IPS-18a (cell line): ENCODE results near the gene MTF1.

Source experiments
- H3K27ac ChIP-seq: one replicate; pipeline ENCODE4 v1.5.1; 2013; ENCODE audit warnings: low read length
- H3K27me3 ChIP-seq: one replicate; pipeline ENCODE4 v1.6.1; 2013; ENCODE audit warnings: mild to moderate bottlenecking, low read length; ENCODE audit not compliant: control insufficient read depth, insufficient read depth
- H3K36me3 ChIP-seq: one replicate; pipeline ENCODE4 v1.6.1; 2013; ENCODE audit warnings: low read depth, low read length; ENCODE audit not compliant: control insufficient read depth
- H3K4me1 ChIP-seq: one replicate; pipeline ENCODE4 v1.6.1; 2013; ENCODE audit warnings: low read depth, low read length; ENCODE audit not compliant: control insufficient read depth
- H3K4me3 ChIP-seq: one replicate; pipeline ENCODE4 v1.5.1; 2013; ENCODE audit warnings: low read length
- H3K9ac ChIP-seq: one replicate; pipeline ENCODE4 v1.6.1; 2013; ENCODE audit warnings: mild to moderate bottlenecking, low read length, moderate library complexity
- H3K9me3 ChIP-seq: one replicate; pipeline ENCODE4 v1.6.1; 2013; ENCODE audit warnings: low read depth, low read length; ENCODE audit not compliant: control insufficient read depth

The MTF1 gene

GRCh38 chr1:37866491-37866890, 7.1 kb upstream of the MTF1 start:
- H3K4me3 ChIP-seq: no peak overlapping the region
- H3K27me3 ChIP-seq: no peaks in the 10 kb centered on the region
- no peak overlapping the region for H3K9ac ChIP-seq
- H3K9me3 ChIP-seq: no peaks in the 10 kb centered on the region
- peaks cover 19% of the 10 kb centered on the region for H3K36me3 ChIP-seq
- H3K4me1 ChIP-seq: no peaks in the 10 kb centered on the region
- H3K27ac ChIP-seq: no peak overlapping the region

GRCh38 chr1:37865348-37866120, 6.1 kb upstream of the MTF1 start:
- H3K36me3 ChIP-seq: peaks cover 17% of the 10 kb centered on the region
- H3K27me3 ChIP-seq: no peaks in the 10 kb centered on the region
- no peak overlapping the region for H3K9ac ChIP-seq
- no peaks in the 10 kb centered on the region for H3K9me3 ChIP-seq
- H3K27ac ChIP-seq: no peak overlapping the region
- H3K4me3 ChIP-seq: no peak overlapping the region
- no peaks in the 10 kb centered on the region for H3K4me1 ChIP-seq

DNA sequence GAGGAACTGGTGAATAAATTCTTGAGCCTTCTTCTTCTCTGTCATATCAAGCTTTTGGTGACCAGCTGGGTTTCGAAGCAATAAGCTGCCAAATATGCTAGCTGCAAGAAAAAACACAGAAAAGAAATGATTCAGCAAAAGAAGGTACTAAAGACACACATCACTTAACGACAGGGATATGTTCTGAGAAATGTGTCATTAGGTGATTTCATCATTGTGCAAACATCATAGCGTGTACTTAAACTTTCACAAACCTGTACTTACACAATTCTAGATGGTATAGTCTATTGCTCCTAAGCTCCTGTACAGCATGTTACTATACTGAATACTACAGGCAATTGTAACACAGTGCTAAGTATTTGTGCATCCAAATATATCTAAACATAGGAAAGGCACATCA, 2.9 kb upstream of the MTF1 start:
- no peaks in the 10 kb centered on the region for H3K9me3 ChIP-seq
- peaks cover 13% of the 10 kb centered on the region for H3K36me3 ChIP-seq
- H3K4me3 ChIP-seq: no peak overlapping the region
- no peak overlapping the region for H3K27ac ChIP-seq
- no peak overlapping the region for H3K9ac ChIP-seq
- H3K27me3 ChIP-seq: no peaks in the 10 kb centered on the region
- no peaks in the 10 kb centered on the region for H3K4me1 ChIP-seq

DNA sequence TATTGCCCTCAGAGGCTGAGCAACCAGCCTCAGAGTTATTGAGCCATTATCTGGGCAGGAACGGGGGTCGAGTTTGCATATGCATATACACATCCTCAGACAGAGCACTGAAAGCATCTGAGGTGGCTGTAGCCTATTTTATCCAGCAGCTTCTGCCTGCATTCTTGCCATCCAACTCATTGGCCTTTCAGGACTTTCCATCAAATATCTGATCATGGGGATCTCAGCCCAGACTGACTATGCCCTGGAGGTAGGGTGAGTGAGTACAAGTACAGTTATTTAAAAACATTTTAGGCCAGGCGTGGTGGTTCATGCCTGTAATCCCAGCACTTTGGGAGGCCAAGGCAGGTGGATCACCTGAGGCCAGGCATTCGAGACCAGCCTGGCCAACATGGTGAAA, 1.8 kb upstream of the MTF1 start:
- Histone ChIP-seq H3K27ac (no peak overlapping the region), H3K36me3 (peaks cover 21% of the 10 kb centered on the region), H3K9me3 (no peaks in the 10 kb centered on the region), H3K27me3 (no peaks in the 10 kb centered on the region), H3K9ac (no peak overlapping the region), H3K4me1 (no peaks in the 10 kb centered on the region), H3K4me3 (no peak overlapping the region)

GRCh38 chr1:37860346-37860666, 914 bp upstream of the MTF1 start:
- no peaks in the 10 kb centered on the region for H3K9me3 ChIP-seq
- peak overlapping the region; percentile 88 for H3K4me3 ChIP-seq
- H3K9ac ChIP-seq: peak overlapping the region; percentile 84
- no peaks in the 10 kb centered on the region for H3K27me3 ChIP-seq
- no peaks in the 10 kb centered on the region for H3K4me1 ChIP-seq
- peaks cover 23% of the 10 kb centered on the region for H3K36me3 ChIP-seq
- no peak overlapping the region for H3K27ac ChIP-seq

GRCh38 chr1:37858931-37859506, 373 bp downstream of the MTF1 start:
- Histone ChIP-seq H3K27me3 (no peaks in the 10 kb centered on the region), H3K9ac (peak overlapping the region; percentile 84), H3K4me1 (no peaks in the 10 kb centered on the region), H3K9me3 (no peaks in the 10 kb centered on the region), H3K4me3 (peak overlapping the region; percentile 88), H3K27ac (peak overlapping the region; percentile 50), H3K36me3 (peaks cover 22% of the 10 kb centered on the region)

DNA sequence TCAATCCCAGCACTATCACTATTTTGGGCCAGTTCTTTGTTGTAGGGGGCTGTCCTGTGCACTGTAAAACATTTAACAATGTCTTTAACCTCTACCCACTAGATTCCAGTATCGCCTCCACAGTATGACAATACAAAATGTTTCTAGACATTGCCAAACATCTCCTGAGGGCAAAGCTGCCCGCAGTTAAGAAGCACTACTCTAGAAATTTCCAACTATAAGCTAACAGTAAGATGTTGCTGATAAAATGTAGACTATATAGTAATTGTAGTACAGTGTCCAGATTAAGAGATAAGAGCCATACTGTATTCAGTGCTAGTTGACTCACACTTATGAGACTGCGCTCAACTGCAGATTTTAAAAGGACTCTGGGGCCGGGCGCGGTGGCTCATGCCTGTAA, 5.0 kb downstream of the MTF1 start:
- Histone ChIP-seq H3K9ac (no peak overlapping the region), H3K36me3 (peaks cover 16% of the 10 kb centered on the region), H3K4me1 (no peaks in the 10 kb centered on the region), H3K4me3 (no peak overlapping the region), H3K27me3 (no peaks in the 10 kb centered on the region), H3K27ac (no peak overlapping the region), H3K9me3 (no peaks in the 10 kb centered on the region)

- H3K9ac ChIP-seq: no peak overlapping the region
- H3K4me1 ChIP-seq: no peaks in the 10 kb centered on the region
- no peak overlapping the region for H3K27ac ChIP-seq
- no peaks in the 10 kb centered on the region for H3K9me3 ChIP-seq
- H3K4me3 ChIP-seq: no peak overlapping the region
- no peaks in the 10 kb centered on the region for H3K27me3 ChIP-seq
- H3K36me3 ChIP-seq: peaks cover 16% of the 10 kb centered on the region
These were observed 6.2 kb downstream of the MTF1 start for GRCh38 chr1:37853157-37853556.

GRCh38 chr1:37851782-37852210, 7.6 kb downstream of the MTF1 start:
- Histone ChIP-seq H3K27ac (no peak overlapping the region), H3K9me3 (no peaks in the 10 kb centered on the region), H3K4me1 (no peaks in the 10 kb centered on the region), H3K36me3 (peaks cover 8% of the 10 kb centered on the region), H3K27me3 (no peaks in the 10 kb centered on the region), H3K4me3 (no peak overlapping the region), H3K9ac (no peak overlapping the region)

DNA sequence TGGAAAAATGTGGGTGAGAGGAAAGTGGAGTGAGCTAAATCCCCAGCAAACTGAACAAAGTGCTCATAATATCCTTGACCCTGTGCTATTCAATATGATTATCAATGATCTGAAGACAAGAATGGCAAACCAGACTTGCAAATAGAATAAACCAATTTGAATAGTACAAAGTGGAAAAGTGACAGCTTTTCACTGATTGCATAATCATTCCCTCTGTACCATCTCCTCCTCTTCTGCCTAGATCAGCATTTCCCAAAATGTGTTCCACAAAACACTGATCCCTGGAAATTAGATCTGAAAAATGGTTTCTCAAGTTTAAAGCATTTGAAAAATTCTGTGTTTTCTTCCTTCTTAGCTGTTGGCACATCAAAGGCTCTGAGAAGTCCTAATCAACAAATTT, 8.1 kb downstream of the MTF1 start:
- no peaks in the 10 kb centered on the region for H3K4me1 ChIP-seq
- no peaks in the 10 kb centered on the region for H3K27me3 ChIP-seq
- no peak overlapping the region for H3K9ac ChIP-seq
- H3K4me3 ChIP-seq: no peak overlapping the region
- H3K36me3 ChIP-seq: peaks cover 6% of the 10 kb centered on the region
- H3K9me3 ChIP-seq: no peaks in the 10 kb centered on the region
- H3K27ac ChIP-seq: no peak overlapping the region

DNA sequence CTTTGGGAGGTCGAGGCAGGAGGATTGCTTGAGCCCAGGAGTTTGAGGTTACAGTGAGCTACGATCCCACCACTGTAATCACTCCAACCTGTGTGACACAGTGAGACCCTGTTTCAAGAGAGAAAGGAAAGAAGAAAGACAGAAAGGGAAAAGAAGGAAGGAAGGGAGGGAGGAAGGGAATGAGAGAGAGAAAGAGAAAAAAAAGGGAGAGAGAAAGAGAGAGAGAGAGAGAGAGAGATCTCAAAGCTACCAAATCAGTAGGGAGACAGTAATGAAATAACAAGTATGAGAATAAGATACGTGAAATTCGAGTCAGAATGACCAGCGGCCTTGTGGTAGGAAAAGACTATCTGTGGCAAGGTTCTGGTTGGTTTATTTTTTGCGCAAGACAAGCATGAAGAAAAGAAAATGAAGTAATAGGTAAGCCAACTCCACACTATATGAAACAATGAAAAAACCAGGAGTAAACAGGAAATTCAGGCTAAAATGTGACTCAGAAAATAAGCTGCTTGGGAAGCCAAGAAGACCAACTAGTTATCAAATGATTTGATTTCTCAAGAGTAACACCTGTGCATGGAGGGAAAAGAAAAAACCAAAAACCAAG, 8.9 kb downstream of the MTF1 start:
- no peak overlapping the region for H3K27ac ChIP-seq
- no peak overlapping the region for H3K4me3 ChIP-seq

DNA sequence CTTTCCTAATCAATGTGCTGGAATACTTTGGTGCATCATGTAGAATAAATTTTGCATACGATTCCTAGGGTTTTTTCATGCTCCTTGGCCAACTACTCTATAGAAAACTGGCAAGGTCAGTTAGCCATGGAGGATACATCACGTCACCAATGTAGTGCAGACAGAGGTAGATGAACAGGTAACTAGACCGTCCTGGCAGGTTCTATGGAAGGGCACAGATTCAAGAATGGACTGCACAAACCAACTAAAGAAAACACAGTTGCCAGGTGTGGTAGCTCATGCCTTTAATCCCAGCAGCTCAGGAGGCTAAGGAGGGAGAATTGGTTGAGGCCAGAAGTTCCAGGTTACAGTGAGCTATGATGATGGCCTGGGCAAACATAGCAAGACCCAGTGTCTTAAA, 9.9 kb downstream of the MTF1 start:
- Histone ChIP-seq H3K4me3 (no peak overlapping the region), H3K27me3 (no peaks in the 10 kb centered on the region), H3K4me1 (no peaks in the 10 kb centered on the region), H3K36me3 (no peaks in the 10 kb centered on the region), H3K9ac (no peak overlapping the region), H3K27ac (no peak overlapping the region), H3K9me3 (no peaks in the 10 kb centered on the region)

More for the DNA sequence above, 8.9 kb downstream of the MTF1 start:
- no peaks in the 10 kb centered on the region for H3K9me3 ChIP-seq
- no peaks in the 10 kb centered on the region for H3K4me1 ChIP-seq
- H3K9ac ChIP-seq: no peak overlapping the region
- peaks cover 6% of the 10 kb centered on the region for H3K36me3 ChIP-seq
- H3K27me3 ChIP-seq: no peaks in the 10 kb centered on the region
